H9 (cell line): ENCODE results near the gene MRC1. TPM values are rescaled to one million over a fixed set of nuclear protein-coding genes. Genes with fewer than 3 reads are reported as not detected.

ENCODE experiments used
- DNase-seq: peaks from one replicate; pipeline ENCODE4 v3.0.0-alpha.2; 2017
- H2AFZ ChIP-seq: one replicate; pipeline ENCODE4 v1.6.1; 2013; ENCODE audit warnings: mild to moderate bottlenecking, low read length, control low read depth, moderate library complexity
- H2AK5ac ChIP-seq: 2 replicates; pipeline ENCODE4 v1.6.1; 2013; ENCODE audit warnings: low read length, control low read depth, mixed read lengths; ENCODE audit not compliant: insufficient read length
- H2BK120ac ChIP-seq: one replicate; pipeline ENCODE4 v1.6.1; 2013; ENCODE audit warnings: low read depth, mild to moderate bottlenecking, low read length, control low read depth, inconsistent platforms; ENCODE audit not compliant: poor library complexity, severe bottlenecking
- H2BK12ac ChIP-seq: 2 replicates; pipeline ENCODE4 v1.6.1; 2013; ENCODE audit warnings: low read length, control low read depth, mixed read lengths, low read depth; ENCODE audit not compliant: insufficient read length
- H2BK15ac ChIP-seq: 2 replicates; pipeline ENCODE4 v1.6.1; 2013; ENCODE audit warnings: low read depth, low read length, control low read depth
- H2BK20ac ChIP-seq: one replicate; pipeline ENCODE4 v1.6.1; 2013; ENCODE audit warnings: low read depth, mild to moderate bottlenecking, low read length, control low read depth, inconsistent platforms; ENCODE audit not compliant: poor library complexity, severe bottlenecking
- H2BK5ac ChIP-seq: 2 replicates; pipeline ENCODE4 v1.6.1; 2013; ENCODE audit warnings: low read length, control low read depth, mixed read lengths; ENCODE audit not compliant: insufficient read length
- H3K14ac ChIP-seq: 2 replicates; pipeline ENCODE4 v1.6.1; 2013; ENCODE audit warnings: low read length, control low read depth; ENCODE audit not compliant: insufficient read depth
- H3K18ac ChIP-seq: 2 replicates; pipeline ENCODE4 v1.6.1; 2013; ENCODE audit warnings: low read depth, mild to moderate bottlenecking, mixed read lengths, low read length, control low read depth; ENCODE audit not compliant: insufficient read length
- H3K23ac ChIP-seq: 2 replicates; pipeline ENCODE4 v1.6.1; 2013; ENCODE audit warnings: low read length, control low read depth, mixed read lengths, low read depth; ENCODE audit not compliant: insufficient read length
- H3K23me2 ChIP-seq: 2 replicates; pipeline ENCODE4 v1.6.1; 2013; ENCODE audit warnings: low read depth, mild to moderate bottlenecking, mixed read lengths, low read length, control low read depth; ENCODE audit not compliant: insufficient read length, poor library complexity, severe bottlenecking
- H3K27ac ChIP-seq: 2 replicates; pipeline ENCODE4 v1.5.1; 2013; ENCODE audit warnings: low read length, control low read depth, mixed read lengths, low read depth; ENCODE audit not compliant: insufficient read length
- H3K27me3 ChIP-seq: 2 replicates; pipeline ENCODE4 v1.6.1; 2013; ENCODE audit warnings: low read length, control low read depth, inconsistent platforms; ENCODE audit not compliant: insufficient read depth
- H3K4ac ChIP-seq: 2 replicates; pipeline ENCODE4 v1.6.1; 2013; ENCODE audit warnings: low read depth, mild to moderate bottlenecking, control low read depth, inconsistent platforms, low read length, moderate library complexity
- H3K4me1 ChIP-seq: 2 replicates; pipeline ENCODE4 v1.6.1; 2013; ENCODE audit warnings: low read length, control low read depth, inconsistent platforms; ENCODE audit not compliant: insufficient read depth
- H3K4me2 ChIP-seq: 2 replicates; pipeline ENCODE4 v1.6.1; 2013; ENCODE audit warnings: low read length, control low read depth, mixed read lengths; ENCODE audit not compliant: insufficient read length, insufficient read depth
- H3K56ac ChIP-seq: 2 replicates; pipeline ENCODE4 v1.6.1; 2013; ENCODE audit warnings: low read depth, mild to moderate bottlenecking, mixed read lengths, low read length, control low read depth; ENCODE audit not compliant: insufficient read length
- H3K79me1 ChIP-seq: 2 replicates; pipeline ENCODE4 v1.6.1; 2013; ENCODE audit warnings: low read depth, mild to moderate bottlenecking, moderate library complexity, low read length, control low read depth, inconsistent platforms; ENCODE audit not compliant: insufficient read depth, poor library complexity, severe bottlenecking
- H3K79me2 ChIP-seq: 2 replicates; pipeline ENCODE4 v1.6.1; 2013; ENCODE audit warnings: low read length, control low read depth, inconsistent platforms; ENCODE audit not compliant: insufficient read depth
- H3K9ac ChIP-seq: 2 replicates; pipeline ENCODE4 v1.6.1; 2013; ENCODE audit warnings: low read length, control low read depth, mixed read lengths; ENCODE audit not compliant: insufficient read length; ENCODE audit errors: extremely low read depth
- H3K9me3 ChIP-seq: one replicate; pipeline ENCODE4 v1.6.1; 2013; ENCODE audit warnings: low read depth, low read length, inconsistent platforms; ENCODE audit not compliant: control insufficient read depth
- H3T11ph ChIP-seq: one replicate; pipeline ENCODE4 v1.6.1; 2013; ENCODE audit warnings: mild to moderate bottlenecking, low read length, control low read depth, inconsistent platforms
- H4K20me1 ChIP-seq: one replicate; pipeline ENCODE4 v1.6.1; 2013; ENCODE audit not compliant: control insufficient read depth, insufficient read length, insufficient read depth
- H4K5ac ChIP-seq: 2 replicates; pipeline ENCODE4 v1.6.1; 2013; ENCODE audit warnings: low read depth, mild to moderate bottlenecking, mixed read lengths, low read length, control low read depth; ENCODE audit not compliant: insufficient read length
- H4K8ac ChIP-seq: replicated peaks from 2 replicates; pipeline ENCODE4 v1.6.1; 2013; ENCODE audit warnings: low read length, control low read depth, mixed read lengths, low read depth; ENCODE audit not compliant: insufficient read length
- H4K91ac ChIP-seq: 2 replicates; pipeline ENCODE4 v1.6.1; 2013; ENCODE audit warnings: low read depth, mild to moderate bottlenecking, moderate library complexity, mixed read lengths, low read length, control low read depth; ENCODE audit not compliant: insufficient read length
- H3K27ac Mint-ChIP-seq, 3 experiments: 2 replicates in 2 of 3; 3 replicates in 1 of 3; pipeline ENCODE4 v1.8.0; 2020 to 2021; ENCODE audit warnings: mixed read lengths in 3 of 3, mild to moderate bottlenecking in 1 of 3, moderate library complexity in 1 of 3
- H3K27me3 Mint-ChIP-seq: 2 replicates; pipeline ENCODE4 v1.8.0; 2021; ENCODE audit warnings: low read depth, mild to moderate bottlenecking, moderate library complexity, mixed read lengths
- H3K36me3 Mint-ChIP-seq, 3 experiments: 2 replicates in 2 of 3; 3 replicates in 1 of 3; pipeline ENCODE4 v1.8.0; 2020 to 2021; ENCODE audit warnings: low read depth in 3 of 3, mixed read lengths in 3 of 3; ENCODE audit not compliant: insufficient read depth in 1 of 3
- H3K4me1 Mint-ChIP-seq, 2 experiments: 2 replicates each; pipeline ENCODE4 v1.8.0; 2020; ENCODE audit warnings: mixed read lengths in 2 of 2
- H3K4me3 Mint-ChIP-seq, 2 experiments: 2 replicates in 1 of 2; 3 replicates in 1 of 2; pipeline ENCODE4 v1.8.0; 2020 to 2021; ENCODE audit warnings: mild to moderate bottlenecking in 2 of 2, mixed read lengths in 2 of 2, moderate library complexity in 1 of 2
- H3K9me3 Mint-ChIP-seq, 2 experiments: 2 replicates in 1 of 2; 3 replicates in 1 of 2; pipeline ENCODE4 v1.8.0; 2020; ENCODE audit warnings: mild to moderate bottlenecking in 2 of 2, mixed read lengths in 2 of 2, moderate library complexity in 1 of 2
- CTCF ChIP-seq: fragments of 200-600 bp; sonication (generic); conservative IDR thresholded peaks from 3 replicates; pipeline ENCODE4 v1.8.0; 2021; ENCODE audit warnings: antibody characterized with exemption, mild to moderate bottlenecking
- WGBS: extraction: QIAGEN DNeasy Blood & Tissue Kit; methylation state at CpG from one replicate; pipeline ENCODE4 v1.1.7; 2013; ENCODE audit warnings: missing lambda C conversion rate, low lambda C conversion rate, mixed read lengths; ENCODE audit not compliant: insufficient read length; ENCODE audit errors: extremely low coverage; 5-methylcytosine and 5-hydroxymethylcytosine counted together
- total RNA-seq: library from RNA; stranded (reverse); gene quantifications from 2 replicates; pipeline ENCODE4 v1.2.1, GENCODE V29; 2021

The MRC1 gene
- total RNA-seq, 1 experiment from 2014 or later = not detected

DNA sequence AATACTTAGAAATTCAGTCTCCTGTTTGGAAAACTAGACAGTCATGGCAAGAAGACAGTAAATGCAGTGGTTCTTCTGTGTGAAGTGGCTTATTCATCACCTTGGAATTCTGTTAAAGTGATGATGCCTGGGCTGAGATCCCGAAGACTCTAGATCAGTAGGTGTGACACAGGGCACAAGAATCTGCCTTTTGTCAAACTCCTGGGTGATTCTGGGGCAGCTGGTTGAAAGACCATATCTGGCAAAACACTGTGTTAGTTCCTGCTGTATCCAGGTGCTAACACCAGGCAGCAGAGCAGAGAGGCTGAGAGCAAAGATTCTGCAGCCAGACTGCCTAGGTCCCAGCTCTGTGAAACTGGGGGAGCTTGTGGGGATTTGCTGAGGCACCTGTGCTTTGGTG is 26.5 kb downstream of the MRC1 start:
- H3K18ac ChIP-seq = no peak overlapping the region
- peak; percentile 38 for DNase-seq
- H3K79me1 ChIP-seq = no peaks in the 10 kb centered on the region
- no peak overlapping the region for H3K23ac ChIP-seq
- no peak overlapping the region for H2BK20ac ChIP-seq
- H3K56ac ChIP-seq = no peak overlapping the region
- TF ChIP-seq CTCF = no peak
- no peak overlapping the region for H3K27ac ChIP-seq
- H4K91ac ChIP-seq = no peak overlapping the region
- no CpG with 5 or more reads among the region's 1 CpG for WGBS
- H2BK5ac ChIP-seq = no peak overlapping the region
- H2AFZ ChIP-seq = no peak overlapping the region
- H3K14ac ChIP-seq = no peak overlapping the region
- Mint-ChIP-seq H3K9me3 (no peaks in the 10 kb centered on the region), H3K4me1 (peaks cover 0 to 9% of the 10 kb centered on the region in 2 experiments; a peak in 2 of 4 replicates), H3K4me3 (no peak overlapping the region), H3K36me3 (no peaks in the 10 kb centered on the region), H3K27me3 (peaks cover 2% of the 10 kb centered on the region; the same call in 1 of the 2 replicates), H3K27ac (no peak overlapping the region)
- no peak overlapping the region for H4K8ac ChIP-seq
- no peak overlapping the region for H4K5ac ChIP-seq
- no peaks in the 10 kb centered on the region for H3K79me2 ChIP-seq
- no peak overlapping the region for H2AK5ac ChIP-seq
- H3K9ac ChIP-seq = no peak overlapping the region
- H3K4ac ChIP-seq = no peak overlapping the region
- H3K27me3 ChIP-seq = no peaks in the 10 kb centered on the region
- no peaks in the 10 kb centered on the region for H3K9me3 ChIP-seq
- no peaks in the 10 kb centered on the region for H3K4me1 ChIP-seq
- no peaks in the 10 kb centered on the region for H4K20me1 ChIP-seq
- H3K23me2 ChIP-seq = no peaks in the 10 kb centered on the region
- no peak overlapping the region for H3T11ph ChIP-seq
- no peak overlapping the region for H2BK15ac ChIP-seq
- no peak overlapping the region for H2BK120ac ChIP-seq
- H2BK12ac ChIP-seq = no peak overlapping the region
- no peak overlapping the region for H3K4me2 ChIP-seq
